Esophagus squamous epithelium (tissue), 4 donors: Measurements from ENCODE around the gene PRKACA.

Experiments
- CTCF ChIP-seq, 6 experiments: fragments of 450-650 bp in 4 of 6; fragments of 200-600 bp in 2 of 6; sonication (generic) in 2 of 6; IDR thresholded peaks; one replicate each; pipeline ENCODE4 v1.5.1; 2016 to 2019; ENCODE audit warnings: antibody characterized with exemption in 6 of 6, mild to moderate bottlenecking in 4 of 6, moderate library complexity in 4 of 6
- POLR2A ChIP-seq, 4 donors: fragments of 450-650 bp; IDR thresholded peaks; one replicate each; pipeline ENCODE4 v1.6.1; 2017; ENCODE audit warnings: antibody characterized with exemption in 4 of 4, mild to moderate bottlenecking in 4 of 4, moderate library complexity in 3 of 4

GRCh38 chr19:14155371-14155770 lies 37.8 kb upstream of the PRKACA start:
- no peak for TF ChIP-seq CTCF (IDR thresholded peaks at IDR 0.05)
- TF ChIP-seq POLR2A (IDR thresholded peaks at IDR 0.05), result no peak
